Brain microvascular endothelial cell (primary cell): ENCODE measurements around the gene PPP1R13B.

Source experiments
- DNase-seq: peaks from one replicate; pipeline ENCODE4 v3.0.0-alpha.2; 2020
- H3K27ac ChIP-seq: fragments of 250-450 bp; sonication (Bioruptor Pico); 2 replicates; pipeline ENCODE4 v1.5.1; 2020; ENCODE audit warnings: mild to moderate bottlenecking, moderate library complexity
- H3K27me3 ChIP-seq: fragments of 250-450 bp; sonication (Bioruptor Pico); replicated peaks from 2 replicates; pipeline ENCODE4 v1.5.1; 2020; ENCODE audit warnings: mild to moderate bottlenecking
- H3K36me3 ChIP-seq: fragments of 250-450 bp; sonication (Bioruptor Pico); replicated peaks from 2 replicates; pipeline ENCODE4 v1.5.1; 2020; ENCODE audit warnings: mild to moderate bottlenecking
- H3K4me3 ChIP-seq: 2 replicates; pipeline ENCODE4 v1.5.1; 2011; ENCODE audit warnings: low read depth, mild to moderate bottlenecking, control low read depth, low read length, moderate library complexity
- in situ Hi-C: cut with HindIII; loops from 2 replicates; pipeline ENCODE4 v1.10.0; 2017; ENCODE audit warnings: low sequenced_read_pairs, low pct_ligation_motif_present
- TF ChIP-seq, protein P1 (sequence below): IDR thresholded peaks from 2 replicates; pipeline ENCODE4 v1.5.1; 2011; ENCODE audit warnings: low read depth, mild to moderate bottlenecking, moderate library complexity, low read length, control low read depth, inconsistent platforms; ENCODE audit errors: missing control alignments

Gene PPP1R13B

DNA sequence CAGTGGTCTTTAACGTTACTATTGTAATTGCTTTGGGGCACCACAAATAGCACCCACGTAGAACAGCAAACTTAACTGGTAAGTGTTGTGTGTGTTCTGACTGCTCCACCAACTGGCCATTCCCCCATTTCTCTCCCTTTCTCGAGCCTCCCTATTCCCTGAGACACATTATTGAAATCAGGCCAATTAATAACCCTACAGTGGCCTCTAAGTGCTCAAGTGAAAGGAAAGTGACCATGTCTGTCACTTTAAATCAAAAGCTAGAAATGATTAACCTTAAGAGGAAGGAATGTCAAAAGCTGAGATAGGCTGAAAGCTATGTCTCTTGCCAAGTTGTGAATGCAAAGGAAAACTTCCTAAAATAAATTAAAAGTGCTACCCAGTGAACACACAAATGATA is 22.3 kb downstream of the PPP1R13B start:
- Histone ChIP-seq H3K27me3 (no peaks in the 10 kb centered on the region), H3K36me3 (no peaks in the 10 kb centered on the region), H3K4me3 (no peak overlapping the region), H3K27ac (no peak overlapping the region)
- no peak for DNase-seq
- in situ Hi-C loops, result no loop called here
- TF ChIP-seq, protein P1, sequence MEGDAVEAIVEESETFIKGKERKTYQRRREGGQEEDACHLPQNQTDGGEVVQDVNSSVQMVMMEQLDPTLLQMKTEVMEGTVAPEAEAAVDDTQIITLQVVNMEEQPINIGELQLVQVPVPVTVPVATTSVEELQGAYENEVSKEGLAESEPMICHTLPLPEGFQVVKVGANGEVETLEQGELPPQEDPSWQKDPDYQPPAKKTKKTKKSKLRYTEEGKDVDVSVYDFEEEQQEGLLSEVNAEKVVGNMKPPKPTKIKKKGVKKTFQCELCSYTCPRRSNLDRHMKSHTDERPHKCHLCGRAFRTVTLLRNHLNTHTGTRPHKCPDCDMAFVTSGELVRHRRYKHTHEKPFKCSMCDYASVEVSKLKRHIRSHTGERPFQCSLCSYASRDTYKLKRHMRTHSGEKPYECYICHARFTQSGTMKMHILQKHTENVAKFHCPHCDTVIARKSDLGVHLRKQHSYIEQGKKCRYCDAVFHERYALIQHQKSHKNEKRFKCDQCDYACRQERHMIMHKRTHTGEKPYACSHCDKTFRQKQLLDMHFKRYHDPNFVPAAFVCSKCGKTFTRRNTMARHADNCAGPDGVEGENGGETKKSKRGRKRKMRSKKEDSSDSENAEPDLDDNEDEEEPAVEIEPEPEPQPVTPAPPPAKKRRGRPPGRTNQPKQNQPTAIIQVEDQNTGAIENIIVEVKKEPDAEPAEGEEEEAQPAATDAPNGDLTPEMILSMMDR, result no peak

- H3K27me3 ChIP-seq, result no peaks in the 10 kb centered on the region
- TF ChIP-seq, protein P1, result no peak
- no peak overlapping the region for H3K4me3 ChIP-seq
These were observed 26.5 kb downstream of the PPP1R13B start for GRCh38 chr14:103820908-103821307.

GRCh38 chr14:103820382-103820781 is 27.0 kb downstream of the PPP1R13B start:
- no peaks in the 10 kb centered on the region for H3K27me3 ChIP-seq
- DNase-seq, result no peak
- in situ Hi-C loops, result no loop called here
- no peak overlapping the region for H3K27ac ChIP-seq
- no peaks in the 10 kb centered on the region for H3K36me3 ChIP-seq
- H3K4me3 ChIP-seq, result no peak overlapping the region
- TF ChIP-seq, protein P1, result no peak

More at GRCh38 chr14:103820908-103821307, 26.5 kb downstream of the PPP1R13B start:
- H3K27ac ChIP-seq, result no peak overlapping the region
- in situ Hi-C loops, result no loop called here
- H3K36me3 ChIP-seq, result no peaks in the 10 kb centered on the region
- no peak for DNase-seq

- in situ Hi-C loops, result no loop called here
- no peak for DNase-seq
- H3K36me3 ChIP-seq, result no peaks in the 10 kb centered on the region
- H3K27me3 ChIP-seq, result no peaks in the 10 kb centered on the region
- H3K4me3 ChIP-seq, result no peak overlapping the region
- no peak overlapping the region for H3K27ac ChIP-seq
- TF ChIP-seq, protein P1, result no peak
These were observed 27.7 kb downstream of the PPP1R13B start for GRCh38 chr14:103819503-103820307.

GRCh38 chr14:103818870-103819269 is 28.5 kb downstream of the PPP1R13B start:
- no peak for DNase-seq
- H3K27ac ChIP-seq, result no peak overlapping the region
- TF ChIP-seq, protein P1, result no peak
- H3K4me3 ChIP-seq, result no peak overlapping the region
- no peaks in the 10 kb centered on the region for H3K36me3 ChIP-seq
- in situ Hi-C loops, result no loop called here
- no peaks in the 10 kb centered on the region for H3K27me3 ChIP-seq

DNA sequence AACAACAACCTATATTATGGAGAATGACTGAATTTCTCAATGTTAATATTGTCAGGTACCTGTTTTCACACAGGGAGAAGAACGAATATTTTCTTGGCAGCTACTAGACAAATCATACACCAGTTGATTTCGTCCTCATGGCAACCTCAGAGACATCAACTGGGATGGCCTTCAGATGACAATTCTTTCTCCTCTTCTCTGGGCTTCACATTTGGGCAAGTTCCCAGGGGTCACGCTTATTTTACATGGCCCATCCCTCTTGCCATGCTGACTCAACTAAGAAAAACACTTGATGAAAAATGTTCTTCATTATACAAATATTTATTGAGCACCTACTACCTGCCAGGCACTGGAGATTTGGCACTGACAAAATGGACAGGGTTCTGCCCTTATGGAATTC is 29.0 kb downstream of the PPP1R13B start:
- in situ Hi-C loops, result no loop called here
- TF ChIP-seq, protein P1, result no peak
- H3K27me3 ChIP-seq, result no peaks in the 10 kb centered on the region
- H3K36me3 ChIP-seq, result no peaks in the 10 kb centered on the region
- H3K27ac ChIP-seq, result no peak overlapping the region
- no peak overlapping the region for H3K4me3 ChIP-seq
- no peak for DNase-seq
